Measurements from ENCODE around the gene MEIOSIN.
A peak's percentile ranks its signal among the peaks of the same experiment; 100 is the strongest.
"Not testable (repeated sequence)": the region's sequence is repeated elsewhere in the genome, so short reads cannot be mapped to it uniquely, and the experiment has no call there.

MEIOSIN gene

GRCh38 chr19:45739498-45740439 is 6.5 kb downstream of the MEIOSIN start:
- no peak overlapping the region for H3K4me3 Mint-ChIP-seq
- H3K4me1 Mint-ChIP-seq (ENCODE audit: low read depth in 2 of 2), result no peaks in the 10 kb centered on the region
- DNase-seq, result no peak
- H3K27ac Mint-ChIP-seq, result no peak overlapping the region
- H3K36me3 Mint-ChIP-seq (ENCODE audit: insufficient read depth), result peaks cover 3% of the 10 kb centered on the region
- no peaks in the 10 kb centered on the region for H3K9me3 Mint-ChIP-seq
- peaks cover 0 to 29% of the 10 kb centered on the region in 2 donors for H3K27me3 Mint-ChIP-seq
- ATAC-seq (replicated peaks), result no peak

GRCh38 chr19:45742969-45743368 is 9.7 kb downstream of the MEIOSIN start:
- DNase-seq (no peak), ATAC-seq (replicated peaks) (no peak)
- H3K27ac Mint-ChIP-seq, result no peak overlapping the region
- peaks cover 10 to 55% of the 10 kb centered on the region in 2 donors for H3K27me3 Mint-ChIP-seq
- H3K4me3 Mint-ChIP-seq, result no peak overlapping the region
- H3K36me3 Mint-ChIP-seq (ENCODE audit: insufficient read depth), result no peaks in the 10 kb centered on the region
- no peaks in the 10 kb centered on the region for H3K4me1 Mint-ChIP-seq (ENCODE audit: low read depth in 2 of 2)
- H3K9me3 Mint-ChIP-seq, result no peaks in the 10 kb centered on the region

GRCh38 chr19:45745606-45746005 is 12.4 kb downstream of the MEIOSIN start:
- H3K4me3 Mint-ChIP-seq, result no peak overlapping the region
- ATAC-seq (replicated peaks), result no peak
- DNase-seq, result no peak
- H3K4me1 Mint-ChIP-seq (ENCODE audit: low read depth in 2 of 2), result no peaks in the 10 kb centered on the region
- peaks cover 10 to 51% of the 10 kb centered on the region in 2 donors for H3K27me3 Mint-ChIP-seq
- H3K36me3 Mint-ChIP-seq (ENCODE audit: insufficient read depth), result no peaks in the 10 kb centered on the region
- H3K27ac Mint-ChIP-seq, result no peak overlapping the region
- H3K9me3 Mint-ChIP-seq, result no peaks in the 10 kb centered on the region

GRCh38 chr19:45746866-45747265 is 13.6 kb downstream of the MEIOSIN start:
- Mint-ChIP-seq H3K36me3 (ENCODE audit: insufficient read depth) (no peaks in the 10 kb centered on the region), H3K27me3 (peaks cover 10 to 51% of the 10 kb centered on the region in 2 donors), H3K4me3 (no peak overlapping the region), H3K4me1 (ENCODE audit: low read depth in 2 of 2) (no peaks in the 10 kb centered on the region), H3K27ac (no peak overlapping the region), H3K9me3 (no peaks in the 10 kb centered on the region)
- DNase-seq, result no peak
- ATAC-seq (replicated peaks), result no peak

- Mint-ChIP-seq H3K36me3 (ENCODE audit: insufficient read depth) (no peaks in the 10 kb centered on the region), H3K4me3 (no peak overlapping the region), H3K9me3 (no peaks in the 10 kb centered on the region), H3K4me1 (ENCODE audit: low read depth in 2 of 2) (no peaks in the 10 kb centered on the region), H3K27me3 (peaks cover 10 to 46% of the 10 kb centered on the region in 2 donors), H3K27ac (no peak overlapping the region)
- DNase-seq (no peak), ATAC-seq (replicated peaks) (no peak)
Observed at GRCh38 chr19:45747513-45747912, 14.3 kb downstream of the MEIOSIN start.

- H3K4me1 Mint-ChIP-seq (ENCODE audit: low read depth in 2 of 2); H3K36me3 Mint-ChIP-seq (ENCODE audit: insufficient read depth); ATAC-seq (replicated peaks); DNase-seq; H3K27ac Mint-ChIP-seq; H3K4me3 Mint-ChIP-seq; H3K9me3 Mint-ChIP-seq: not testable (repeated sequence)
- peaks cover 10 to 21% of the 10 kb centered on the region in 2 donors for H3K27me3 Mint-ChIP-seq
Observed at GRCh38 chr19:45751483-45751882, 18.2 kb downstream of the MEIOSIN start.

- DNase-seq (no peak), ATAC-seq (replicated peaks) (no peak)
- Mint-ChIP-seq H3K9me3 (no peaks in the 10 kb centered on the region), H3K4me1 (ENCODE audit: low read depth in 2 of 2) (no peaks in the 10 kb centered on the region), H3K4me3 (no peak overlapping the region), H3K27ac (peak overlapping the region in 1 of 2 donors; percentile 39), H3K27me3 (peaks cover 2 to 9% of the 10 kb centered on the region in 2 donors), H3K36me3 (ENCODE audit: insufficient read depth) (no peaks in the 10 kb centered on the region)
Observed at GRCh38 chr19:45752639-45753038, 19.4 kb downstream of the MEIOSIN start.

GRCh38 chr19:45753548-45753947 is 20.3 kb downstream of the MEIOSIN start:
- H3K27ac Mint-ChIP-seq, result peak overlapping the region in 1 of 2 donors; percentile 39
- no peaks in the 10 kb centered on the region for H3K36me3 Mint-ChIP-seq (ENCODE audit: insufficient read depth)
- ATAC-seq (replicated peaks), result no peak
- H3K4me1 Mint-ChIP-seq (ENCODE audit: low read depth in 2 of 2), result no peaks in the 10 kb centered on the region
- peaks cover 0 to under 1% of the 10 kb centered on the region in 2 donors for H3K27me3 Mint-ChIP-seq
- no peak overlapping the region for H3K4me3 Mint-ChIP-seq
- no peaks in the 10 kb centered on the region for H3K9me3 Mint-ChIP-seq
- no peak for DNase-seq

GRCh38 chr19:45754323-45754722 is 21.1 kb downstream of the MEIOSIN start:
- Mint-ChIP-seq H3K27me3 (peaks cover 0 to 4% of the 10 kb centered on the region in 2 donors), H3K36me3 (ENCODE audit: insufficient read depth) (no peaks in the 10 kb centered on the region), H3K27ac (no peak overlapping the region), H3K4me3 (no peak overlapping the region), H3K9me3 (no peaks in the 10 kb centered on the region), H3K4me1 (ENCODE audit: low read depth in 2 of 2) (no peaks in the 10 kb centered on the region)
- DNase-seq (no peak), ATAC-seq (replicated peaks) (no peak)

- Mint-ChIP-seq H3K4me3 (no peak overlapping the region), H3K4me1 (ENCODE audit: low read depth in 2 of 2) (no peaks in the 10 kb centered on the region), H3K36me3 (ENCODE audit: insufficient read depth) (no peaks in the 10 kb centered on the region), H3K9me3 (no peaks in the 10 kb centered on the region), H3K27ac (no peak overlapping the region), H3K27me3 (peaks cover 0 to 21% of the 10 kb centered on the region in 2 donors)
- ATAC-seq (replicated peaks) (no peak), DNase-seq (no peak)
Observed at GRCh38 chr19:45757695-45758094, 24.5 kb downstream of the MEIOSIN start.

- Mint-ChIP-seq H3K27me3 (peaks cover 0 to 21% of the 10 kb centered on the region in 2 donors), H3K36me3 (ENCODE audit: insufficient read depth) (no peaks in the 10 kb centered on the region), H3K9me3 (no peaks in the 10 kb centered on the region), H3K4me1 (ENCODE audit: low read depth in 2 of 2) (no peaks in the 10 kb centered on the region), H3K4me3 (no peak overlapping the region), H3K27ac (no peak overlapping the region)
- ATAC-seq (replicated peaks) (no peak), DNase-seq (no peak)
Observed at GRCh38 chr19:45758921-45759320, 25.7 kb downstream of the MEIOSIN start.

- no peaks in the 10 kb centered on the region for H3K9me3 Mint-ChIP-seq
Observed at GRCh38 chr19:45761714-45762113, 28.5 kb downstream of the MEIOSIN start.

GRCh38 chr19:45762870-45763631 is 29.8 kb downstream of the MEIOSIN start:
- Mint-ChIP-seq H3K4me3 (no peak overlapping the region), H3K27me3 (peaks cover 5 to 53% of the 10 kb centered on the region in 2 donors), H3K36me3 (ENCODE audit: insufficient read depth) (peaks cover 4% of the 10 kb centered on the region), H3K9me3 (no peaks in the 10 kb centered on the region), H3K4me1 (ENCODE audit: low read depth in 2 of 2) (peaks cover 0 to 3% of the 10 kb centered on the region in 2 donors), H3K27ac (no peak overlapping the region)
- DNase-seq (no peak), ATAC-seq (replicated peaks) (no peak)

More at GRCh38 chr19:45761714-45762113, 28.5 kb downstream of the MEIOSIN start:
- Mint-ChIP-seq H3K27me3 (peaks cover 5 to 44% of the 10 kb centered on the region in 2 donors), H3K27ac (no peak overlapping the region), H3K36me3 (ENCODE audit: insufficient read depth) (no peaks in the 10 kb centered on the region), H3K4me3 (no peak overlapping the region), H3K4me1 (ENCODE audit: low read depth in 2 of 2) (no peaks in the 10 kb centered on the region)
- DNase-seq (no peak), ATAC-seq (replicated peaks) (no peak)
